ENCODE results near the gene SPPL3. TPM values are rescaled to one million over a fixed set of nuclear protein-coding genes. Genes with fewer than 3 reads are reported as not detected.

Gene SPPL3
- total RNA-seq, 1 donor from 2014 or later, result 48.9 TPM

DNA sequence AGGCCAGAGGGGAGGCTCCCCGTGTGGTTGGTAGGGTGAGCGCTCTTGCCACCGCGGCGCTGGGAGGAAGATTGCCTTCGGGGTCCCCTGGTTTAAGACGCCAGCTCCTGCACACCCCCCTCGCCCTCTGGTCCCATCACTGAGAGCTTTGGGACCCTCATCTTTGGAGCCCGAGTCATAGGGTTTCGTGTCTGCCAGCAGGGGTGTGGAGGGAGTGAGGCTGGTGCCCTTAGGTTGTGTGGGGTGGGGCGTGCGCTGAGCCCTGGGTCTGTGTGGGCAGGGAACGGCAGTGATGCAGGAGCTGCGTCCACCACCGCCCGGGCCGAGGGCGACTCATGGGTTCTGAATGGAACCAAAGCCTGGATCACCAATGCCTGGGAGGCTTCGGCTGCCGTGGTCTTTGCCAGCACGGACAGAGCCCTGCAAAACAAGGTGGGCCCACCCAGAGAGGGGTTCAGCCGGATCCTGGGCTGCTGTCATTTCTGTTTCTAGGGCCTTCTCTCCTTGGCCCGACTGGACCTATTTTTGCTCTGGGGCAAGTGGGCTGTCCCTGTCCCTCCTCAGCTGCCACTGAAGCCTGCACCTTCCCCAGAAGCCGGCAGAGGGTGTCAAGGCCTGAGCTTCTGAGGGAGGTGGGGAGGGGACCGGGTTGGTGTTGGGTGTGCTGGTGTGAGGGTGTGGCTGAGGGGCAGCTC lies 166.5 kb downstream of the SPPL3 start:
- Histone ChIP-seq H3K27me3 (no peaks in the 10 kb centered on the region), H3K9me3 (no peaks in the 10 kb centered on the region), H3K36me3 (no peaks in the 10 kb centered on the region), H3K27ac (no peak overlapping the region), H3K4me1 (no peaks in the 10 kb centered on the region), H3K4me3 (no peak overlapping the region)
- no peak for DNase-seq (ENCODE audit: extremely low spot score in 2 of 2)
- TF ChIP-seq POLR2A (IDR thresholded peaks at IDR 0.05) (no peak), POLR2AphosphoS5 (IDR thresholded peaks at IDR 0.05; ENCODE audit: insufficient read depth in 1 of 2, low read depth in 1 of 2) (no peak)
- TF ChIP-seq, protein P1, sequence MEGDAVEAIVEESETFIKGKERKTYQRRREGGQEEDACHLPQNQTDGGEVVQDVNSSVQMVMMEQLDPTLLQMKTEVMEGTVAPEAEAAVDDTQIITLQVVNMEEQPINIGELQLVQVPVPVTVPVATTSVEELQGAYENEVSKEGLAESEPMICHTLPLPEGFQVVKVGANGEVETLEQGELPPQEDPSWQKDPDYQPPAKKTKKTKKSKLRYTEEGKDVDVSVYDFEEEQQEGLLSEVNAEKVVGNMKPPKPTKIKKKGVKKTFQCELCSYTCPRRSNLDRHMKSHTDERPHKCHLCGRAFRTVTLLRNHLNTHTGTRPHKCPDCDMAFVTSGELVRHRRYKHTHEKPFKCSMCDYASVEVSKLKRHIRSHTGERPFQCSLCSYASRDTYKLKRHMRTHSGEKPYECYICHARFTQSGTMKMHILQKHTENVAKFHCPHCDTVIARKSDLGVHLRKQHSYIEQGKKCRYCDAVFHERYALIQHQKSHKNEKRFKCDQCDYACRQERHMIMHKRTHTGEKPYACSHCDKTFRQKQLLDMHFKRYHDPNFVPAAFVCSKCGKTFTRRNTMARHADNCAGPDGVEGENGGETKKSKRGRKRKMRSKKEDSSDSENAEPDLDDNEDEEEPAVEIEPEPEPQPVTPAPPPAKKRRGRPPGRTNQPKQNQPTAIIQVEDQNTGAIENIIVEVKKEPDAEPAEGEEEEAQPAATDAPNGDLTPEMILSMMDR (IDR thresholded peaks at IDR 0.05), result no peak
- intact Hi-C loops (cut with DNase I), result no loop called here

DNA sequence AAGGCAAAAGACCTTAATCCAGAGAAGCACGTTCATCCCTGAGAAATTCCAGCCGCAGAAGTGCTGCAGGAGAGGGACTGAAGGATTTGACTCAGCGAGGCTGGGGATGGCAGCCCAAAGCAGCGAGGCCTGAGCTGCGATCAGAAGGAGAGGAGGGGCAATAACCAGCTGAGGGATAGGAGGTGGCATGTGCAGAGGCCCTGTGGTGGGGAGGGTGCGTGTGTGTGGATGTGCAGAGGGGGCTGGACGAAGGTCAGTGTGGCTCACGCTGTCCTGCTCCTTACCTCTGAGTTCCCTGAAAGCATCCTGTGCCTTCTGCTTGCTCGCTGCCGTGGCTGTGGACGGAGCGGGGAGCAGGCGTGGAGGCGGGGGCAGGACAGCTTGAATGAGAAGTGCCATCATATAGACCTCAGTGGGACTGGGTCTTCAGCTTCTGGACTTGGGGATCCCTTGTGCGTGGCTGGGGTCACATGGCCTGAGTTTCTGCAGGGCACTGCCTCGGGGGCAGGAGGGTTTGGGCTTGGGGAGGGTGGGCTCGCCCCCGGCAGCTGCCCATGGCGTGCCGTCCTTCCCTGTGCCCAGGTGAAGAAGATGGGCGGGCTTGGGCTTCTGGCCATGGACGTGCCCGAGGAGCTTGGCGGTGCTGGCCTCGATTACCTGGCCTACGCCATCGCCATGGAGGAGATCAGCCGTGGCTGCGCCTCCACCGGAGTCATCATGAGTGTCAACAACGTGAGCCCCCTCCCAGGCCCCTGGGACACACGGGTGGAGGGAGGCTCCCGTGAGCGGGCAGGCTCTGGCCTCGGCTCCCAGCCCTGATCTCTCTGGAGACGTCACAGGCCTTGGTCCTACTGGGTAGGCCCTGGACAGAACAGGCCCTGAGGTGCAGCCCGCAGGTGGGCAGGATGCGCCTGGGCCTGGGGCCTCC lies 167.5 kb downstream of the SPPL3 start:
- Histone ChIP-seq H3K9me3 (no peaks in the 10 kb centered on the region), H3K36me3 (no peaks in the 10 kb centered on the region), H3K27ac (no peak overlapping the region), H3K27me3 (no peaks in the 10 kb centered on the region), H3K4me1 (no peaks in the 10 kb centered on the region), H3K4me3 (no peak overlapping the region)
- intact Hi-C loops (cut with DNase I), result no loop called here
- no peak for DNase-seq (ENCODE audit: extremely low spot score in 2 of 2)
- no peak for TF ChIP-seq POLR2AphosphoS5 (IDR thresholded peaks at IDR 0.05; ENCODE audit: insufficient read depth in 1 of 2, low read depth in 1 of 2)
- TF ChIP-seq POLR2A (IDR thresholded peaks at IDR 0.05), result no peak
- TF ChIP-seq, protein P1 (IDR thresholded peaks at IDR 0.05), result no peak

DNA sequence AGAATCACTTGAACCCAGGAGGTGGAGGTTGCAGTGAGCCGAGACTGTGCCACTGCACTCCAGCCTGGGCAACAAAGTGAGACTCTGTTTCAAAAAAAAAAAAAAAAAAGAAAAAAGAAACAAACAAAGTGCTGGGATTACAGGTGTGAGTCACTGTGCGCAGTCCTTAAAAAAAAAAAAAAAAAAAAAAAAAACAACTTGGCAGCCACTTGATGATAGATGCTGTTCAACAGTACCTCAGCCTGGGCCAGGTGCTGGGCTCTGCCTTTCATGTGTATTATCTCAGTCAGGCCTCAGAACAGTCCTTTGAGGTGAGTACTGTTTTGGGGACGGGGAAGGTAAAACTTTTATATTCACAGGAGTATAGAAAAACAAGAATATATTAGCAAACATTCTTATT lies 169.0 kb downstream of the SPPL3 start:
- no peaks in the 10 kb centered on the region for H3K27me3 ChIP-seq
- no peak for DNase-seq (ENCODE audit: extremely low spot score in 2 of 2)
- no peaks in the 10 kb centered on the region for H3K36me3 ChIP-seq
- H3K4me1 ChIP-seq, result no peaks in the 10 kb centered on the region
- H3K27ac ChIP-seq, result no peak overlapping the region
- no peak overlapping the region for H3K4me3 ChIP-seq
- intact Hi-C loops (cut with DNase I), result no loop called here
- TF ChIP-seq, protein P1 (IDR thresholded peaks at IDR 0.05), result no peak
- no peak for TF ChIP-seq POLR2AphosphoS5 (IDR thresholded peaks at IDR 0.05; ENCODE audit: insufficient read depth in 1 of 2, low read depth in 1 of 2)
- no peaks in the 10 kb centered on the region for H3K9me3 ChIP-seq

DNA sequence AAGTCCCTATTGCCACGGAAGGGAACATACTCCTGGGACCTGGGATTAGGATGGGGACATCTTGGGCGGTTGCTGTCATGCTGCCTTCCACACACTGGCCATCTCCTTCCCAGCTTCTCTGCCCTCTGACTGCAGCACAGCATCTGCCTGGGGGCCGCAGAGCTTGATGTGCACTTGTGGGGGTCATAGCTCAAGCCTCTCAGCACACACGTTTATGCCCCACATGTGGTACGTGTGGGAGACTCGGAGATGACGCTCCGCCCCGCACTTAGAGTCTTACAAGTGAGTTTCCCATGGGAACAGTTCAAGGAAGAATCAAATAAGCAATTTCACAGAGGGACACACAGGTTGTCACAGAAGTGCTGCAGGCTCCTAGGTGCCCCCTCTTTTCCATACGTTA lies 169.9 kb downstream of the SPPL3 start:
- no peak for TF ChIP-seq POLR2A (IDR thresholded peaks at IDR 0.05)
- TF ChIP-seq, protein P1 (IDR thresholded peaks at IDR 0.05), result no peak
- no peak for TF ChIP-seq POLR2AphosphoS5 (IDR thresholded peaks at IDR 0.05; ENCODE audit: insufficient read depth in 1 of 2, low read depth in 1 of 2)
- Histone ChIP-seq H3K36me3 (peaks cover 0 to 7% of the 10 kb centered on the region in 2 donors), H3K27ac (no peak overlapping the region), H3K4me1 (no peaks in the 10 kb centered on the region), H3K27me3 (no peaks in the 10 kb centered on the region), H3K9me3 (no peaks in the 10 kb centered on the region), H3K4me3 (no peak overlapping the region)
- intact Hi-C loops (cut with DNase I), result no loop called here
- no peak for DNase-seq (ENCODE audit: extremely low spot score in 2 of 2)
